B cell (primary cell): ENCODE results near the gene EIF2B4. TPM values are rescaled to one million over a fixed set of nuclear protein-coding genes. Genes with fewer than 3 reads are reported as not detected.

Source experiments
- ATAC-seq: fragments of 200-7000 bp; cut with Tn5 transposase; one replicate; pipeline ENCODE4 v1.10.0; 2021; ENCODE audit warnings: low read depth, mild to moderate bottlenecking, moderate number of reproducible peaks, moderate library complexity
- CTCF ChIA-PET: fragments of 350-600 bp; sonication (Branson Sonifier 250); formaldehyde crosslinking; loops from one replicate; lab custom pipeline; 2021; ENCODE audit warnings: antibody characterized with exemption, inconsistent platforms; lab: Charles Lee
- POLR2A ChIA-PET: fragments of 350-600 bp; sonication (Branson Sonifier 250); formaldehyde crosslinking; loops from one replicate; lab custom pipeline; 2021; ENCODE audit warnings: antibody characterized with exemption; lab: Charles Lee
- DNase-seq: peaks from one replicate; pipeline ENCODE4 v3.0.0; 2013
- H2AFZ ChIP-seq: 2 replicates; pipeline ENCODE4 v1.6.1; 2012; ENCODE audit warnings: mild to moderate bottlenecking, low read depth, low read length; ENCODE audit not compliant: insufficient read depth, poor library complexity, severe bottlenecking
- H3K27ac ChIP-seq, 2 donors: 1 replicate in 1 of 2; 2 replicates in 1 of 2; pipeline ENCODE4 v1.5.1; 2012 to 2013; ENCODE audit warnings: low read length in 2 of 2, mild to moderate bottlenecking in 2 of 2, moderate library complexity in 1 of 2
- H3K27me3 ChIP-seq, 4 experiments: fragments of 200-600 bp in 1 of 4; sonication (generic) in 1 of 4; replicated peaks in 1 of 4; 1 replicate in 2 of 4; 2 replicates in 2 of 4; pipeline versions ENCODE4 v1.6.1 to v1.7.0; 2013 to 2016; ENCODE audit warnings: low read length in 3 of 4, mild to moderate bottlenecking in 2 of 4, mixed read lengths in 1 of 4, moderate library complexity in 1 of 4; ENCODE audit not compliant: insufficient read depth in 4 of 4, control insufficient read depth in 3 of 4; ENCODE audit errors: control extremely low read depth in 1 of 4
- H3K36me3 ChIP-seq, 2 experiments: replicated peaks in 1 of 2; 1 replicate in 1 of 2; 2 replicates in 1 of 2; pipeline versions ENCODE4 v1.6.1 to v1.7.1; 2013; ENCODE audit warnings: low read length in 1 of 2; ENCODE audit not compliant: insufficient read depth in 2 of 2, control insufficient read depth in 1 of 2; ENCODE audit errors: control extremely low read depth in 1 of 2, extremely low read depth in 1 of 2
- H3K4me1 ChIP-seq, 2 donors: fragments of 200-600 bp in 1 of 2; sonication (generic) in 1 of 2; 1 replicate in 1 of 2; 2 replicates in 1 of 2; pipeline versions ENCODE4 v1.5.1 to v1.6.1; 2013 to 2017; ENCODE audit warnings: low read length in 2 of 2; ENCODE audit not compliant: control insufficient read depth in 2 of 2, insufficient read depth in 2 of 2
- H3K4me2 ChIP-seq: replicated peaks from 2 replicates; pipeline ENCODE3; 2012; ENCODE audit warnings: mild to moderate bottlenecking, low read depth, low read length; ENCODE audit not compliant: poor library complexity, severe bottlenecking
- H3K4me3 ChIP-seq, 5 experiments: fragments of 200-600 bp in 1 of 5; sonication (generic) in 1 of 5; 1 replicate in 3 of 5; 2 replicates in 2 of 5; pipeline versions ENCODE4 v1.5.1 to v1.7.0; 2011 to 2016; ENCODE audit warnings: low read length in 4 of 5, mild to moderate bottlenecking in 4 of 5, low read depth in 2 of 5, control low read depth in 1 of 5, moderate library complexity in 1 of 5; ENCODE audit not compliant: insufficient read depth in 1 of 5; ENCODE audit errors: control extremely low read depth in 1 of 5, extremely low read depth in 1 of 5
- H3K79me2 ChIP-seq: fragments of 200-600 bp; sonication (generic); one replicate; pipeline ENCODE4 v1.6.0; 2016; ENCODE audit warnings: low read length; ENCODE audit not compliant: control insufficient read depth, insufficient read depth
- H3K9ac ChIP-seq: fragments of 200-600 bp; sonication (generic); 2 replicates; pipeline ENCODE4 v1.6.1; 2017; ENCODE audit warnings: mild to moderate bottlenecking, low read length, moderate library complexity
- H3K9me3 ChIP-seq, 3 donors: one replicate each; pipeline versions ENCODE4 v1.6.1 to v1.7.1; 2013; ENCODE audit warnings: low read length in 2 of 3; ENCODE audit not compliant: control insufficient read depth in 2 of 3, insufficient read depth in 1 of 3; ENCODE audit errors: control extremely low read depth in 1 of 3
- H4K20me1 ChIP-seq: 2 replicates; pipeline ENCODE4 v1.6.0; 2012; ENCODE audit warnings: mild to moderate bottlenecking, low read length; ENCODE audit not compliant: insufficient read depth, control insufficient read depth, poor library complexity, severe bottlenecking
- H3K27ac Mint-ChIP-seq: one replicate; pipeline ENCODE4 v1.8.0; 2021; ENCODE audit warnings: mixed read lengths
- H3K27me3 Mint-ChIP-seq: one replicate; pipeline ENCODE4 v1.8.0; 2021; ENCODE audit warnings: mixed read lengths
- H3K4me1 Mint-ChIP-seq: one replicate; pipeline ENCODE4 v1.8.0; 2021; ENCODE audit warnings: mixed read lengths
- H3K4me3 Mint-ChIP-seq: one replicate; pipeline ENCODE4 v1.8.0; 2021; ENCODE audit warnings: mixed read lengths
- H3K9me3 Mint-ChIP-seq: one replicate; pipeline ENCODE4 v1.8.0; 2022; ENCODE audit warnings: mixed read lengths; ENCODE audit not compliant: insufficient read depth
- CTCF ChIP-seq: fragments of 200-600 bp; IDR thresholded peaks from one replicate; pipeline ENCODE4 v1.8.0; 2022; ENCODE audit warnings: antibody characterized with exemption, mild to moderate bottlenecking
- EZH2 ChIP-seq: IDR thresholded peaks from 2 replicates; pipeline ENCODE4 v1.6.1; 2012; ENCODE audit warnings: borderline replicate concordance, low read depth, mild to moderate bottlenecking, moderate library complexity, low read length; ENCODE audit not compliant: insufficient read depth, poor library complexity, severe bottlenecking
- WGBS: methylation state at CpG from one replicate; pipeline ENCODE4 v1.1.5; 2013; ENCODE audit warnings: missing lambda C conversion rate; ENCODE audit not compliant: insufficient coverage; 5-methylcytosine and 5-hydroxymethylcytosine counted together
- intact Hi-C: fragments of 100-400 bp; cut with micrococcal nuclease; formaldehyde crosslinking; loops from one replicate; pipeline ENCODE4 v1.10.0; 2022
- polyA plus RNA-seq: library from polyadenylated mRNA; depleted of rRNA; stranded (reverse); fragments of >200 nt; gene quantifications from 2 replicates; pipeline ENCODE4 v1.2.3, GENCODE V29; 2012
- total RNA-seq, 2 donors: library from RNA; stranded (reverse); fragments of 120-200 nt in 1 of 2; gene quantifications; 1 replicate in 1 of 2; 2 replicates in 1 of 2; pipeline versions ENCODE4 v1.2.3 to v1.2.4, GENCODE V29; 2013 to 2022

Gene EIF2B4
- total and polyA plus RNA-seq, 2 donors (not counting 1 experiment from before 2014, with no cell fraction given) = 33.8 to 56.7 TPM

- POLR2A ChIA-PET = no interaction called here
These were observed 18.1 kb downstream of the EIF2B4 start for GRCh38 chr2:27351802-27352598.

More at GRCh38 chr2:27351802-27352598, 18.1 kb downstream of the EIF2B4 start:
- no peak overlapping the region for H2AFZ ChIP-seq
- H4K20me1 ChIP-seq = peaks cover 51% of the 10 kb centered on the region
- ATAC-seq (no peak), DNase-seq (no peak)
- H3K4me2 ChIP-seq = no peak overlapping the region
- no peaks in the 10 kb centered on the region for H3K27me3 ChIP-seq
- H3K27ac ChIP-seq = no peak overlapping the region
- intact Hi-C loops = no loop called here
- H3K9ac ChIP-seq = no peak overlapping the region
- Mint-ChIP-seq H3K4me1 (peaks cover 53% of the 10 kb centered on the region), H3K9me3 (no peaks in the 10 kb centered on the region), H3K27ac (no peak overlapping the region), H3K27me3 (no peaks in the 10 kb centered on the region), H3K4me3 (no peak overlapping the region)
- H3K4me3 ChIP-seq = no peak overlapping the region
- no peaks in the 10 kb centered on the region for H3K9me3 ChIP-seq
- TF ChIP-seq CTCF (no peak), EZH2 (no peak)
- peaks cover 90% of the 10 kb centered on the region for H3K79me2 ChIP-seq
- CTCF ChIA-PET = interaction anchor here (1.9 kb wide), 1 partner anchor 48 kb away, joined by 5 read pairs; no protein-coding TSS in a partner anchor
- peaks cover 0 to 10% of the 10 kb centered on the region in 2 experiments for H3K36me3 ChIP-seq
- H3K4me1 ChIP-seq = peaks cover 10 to 12% of the 10 kb centered on the region in 2 donors
- WGBS = 98% methylated on average over 5 of the region's 6 CpGs
